Spleen (tissue), 7 donors: ENCODE results near the gene SFXN5.

Experiments used
- CTCF ChIP-seq, 11 experiments: fragments of 200-600 bp in 7 of 11; fragments of 450-650 bp in 4 of 11; sonication (generic) in 4 of 11; IDR thresholded peaks in 8 of 11; conservative IDR thresholded peaks in 3 of 11; 1 replicate in 7 of 11; 2 replicates in 4 of 11; pipeline versions ENCODE4 v1.4.0 to v1.8.0; 2016 to 2021; ENCODE audit warnings: antibody characterized with exemption in 11 of 11, inconsistent platforms in 4 of 11, mild to moderate bottlenecking in 1 of 11
- POLR2A ChIP-seq, 3 donors: fragments of 450-650 bp; IDR thresholded peaks; one replicate each; pipeline ENCODE4 v1.5.1; 2017; ENCODE audit warnings: antibody characterized with exemption in 3 of 3, mild to moderate bottlenecking in 1 of 3
- POLR2AphosphoS5 ChIP-seq, 3 donors: sonication (generic); formaldehyde crosslinking; IDR thresholded peaks; one replicate each; pipeline ENCODE4 v1.5.1; 2017; ENCODE audit warnings: antibody characterized with exemption in 3 of 3
- donor health status: DM: no; HTN: no; CAD: no; lungs with moderate emphysema.
- donor health status: DM: no; HTN: no; CAD: no.
- donor health status: DM: no; HTN: no; CAD: no.

GRCh38 chr2:72914589-72915319 is 156.8 kb downstream of the SFXN5 start:
- TF ChIP-seq CTCF (IDR thresholded peaks at IDR 0.05 in 8 of 11, conservative IDR thresholded peaks at IDR 0.05 in 3 of 11) = no peak
- no peak for TF ChIP-seq POLR2A (IDR thresholded peaks at IDR 0.05)
- TF ChIP-seq POLR2AphosphoS5 (IDR thresholded peaks at IDR 0.05) = no peak
